ENCODE results near the gene PIEZO2.
"Not testable (repeated sequence)": the region's sequence is repeated elsewhere in the genome, so short reads cannot be mapped to it uniquely, and the experiment has no call there.

The PIEZO2 gene

GRCh38 chr18:10663750-10664149 lies 485.6 kb downstream of the PIEZO2 start:
- no peak for DNase-seq

DNA sequence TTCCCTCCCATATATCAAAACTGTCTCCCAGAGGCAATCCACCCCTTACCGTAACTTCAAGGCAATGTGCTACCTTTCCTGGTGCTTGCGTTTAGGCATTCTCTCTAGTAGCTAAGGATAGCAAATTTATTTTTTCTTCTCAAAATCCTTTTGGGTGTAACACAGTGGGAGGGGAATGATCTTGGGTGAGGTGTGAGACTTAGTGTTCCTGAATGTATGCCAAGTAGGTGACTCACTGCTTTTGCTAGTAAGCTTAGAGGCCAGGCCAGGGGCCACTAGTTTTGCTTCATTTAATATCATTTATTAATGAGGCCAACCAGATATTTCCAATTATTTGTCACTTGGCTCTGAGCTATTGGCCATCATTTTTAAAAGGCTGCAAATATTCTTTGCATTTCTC lies 488.1 kb downstream of the PIEZO2 start:
- DNase-seq, result peak; percentile 45

GRCh38 chr18:10660179-10660884 lies 489.0 kb downstream of the PIEZO2 start:
- peak; percentile 77 for DNase-seq

- no peak for DNase-seq
These were observed 489.8 kb downstream of the PIEZO2 start for GRCh38 chr18:10659594-10659993.

GRCh38 chr18:10659000-10659399 lies 490.4 kb downstream of the PIEZO2 start:
- no peak for DNase-seq

- DNase-seq, result not testable (repeated sequence)
These were observed 505.4 kb downstream of the PIEZO2 start for GRCh38 chr18:10644003-10644402.

DNA sequence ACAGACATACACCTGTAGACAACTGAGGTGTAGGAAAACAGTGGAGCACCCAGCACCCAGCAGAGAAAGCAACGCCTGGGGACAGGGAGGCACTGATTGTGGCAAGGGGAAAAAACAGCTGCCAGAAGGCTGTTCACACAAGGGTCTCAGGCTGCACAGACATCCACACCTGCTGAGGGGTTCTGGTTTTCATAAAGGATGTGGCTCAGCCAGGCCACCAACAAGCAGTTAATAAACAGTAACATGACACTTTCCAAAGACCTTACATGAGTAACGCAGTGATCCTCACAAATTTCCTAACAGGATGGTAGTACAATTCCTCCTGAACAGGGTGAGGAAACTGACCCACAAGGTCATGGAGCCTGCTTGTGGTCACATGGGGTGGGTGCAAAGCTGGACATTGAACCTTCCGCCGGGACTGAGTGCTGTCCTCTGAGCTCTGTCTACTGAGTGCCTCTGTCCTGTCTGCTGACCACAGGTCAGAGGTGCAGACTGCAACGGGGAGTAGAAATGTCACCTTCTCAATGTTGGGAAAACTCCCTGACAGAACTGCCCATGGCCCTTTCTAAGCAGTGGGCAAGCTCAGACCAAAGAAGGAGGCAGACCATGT lies 506.3 kb downstream of the PIEZO2 start:
- DNase-seq, result not testable (repeated sequence)

GRCh38 chr18:10638539-10638885 lies 510.9 kb downstream of the PIEZO2 start:
- DNase-seq, result not testable (repeated sequence)

- not testable (repeated sequence) for DNase-seq
These were observed 511.4 kb downstream of the PIEZO2 start for GRCh38 chr18:10637858-10638538.

GRCh38 chr18:10629076-10629475 lies 520.3 kb downstream of the PIEZO2 start:
- not testable (repeated sequence) for DNase-seq

DNA sequence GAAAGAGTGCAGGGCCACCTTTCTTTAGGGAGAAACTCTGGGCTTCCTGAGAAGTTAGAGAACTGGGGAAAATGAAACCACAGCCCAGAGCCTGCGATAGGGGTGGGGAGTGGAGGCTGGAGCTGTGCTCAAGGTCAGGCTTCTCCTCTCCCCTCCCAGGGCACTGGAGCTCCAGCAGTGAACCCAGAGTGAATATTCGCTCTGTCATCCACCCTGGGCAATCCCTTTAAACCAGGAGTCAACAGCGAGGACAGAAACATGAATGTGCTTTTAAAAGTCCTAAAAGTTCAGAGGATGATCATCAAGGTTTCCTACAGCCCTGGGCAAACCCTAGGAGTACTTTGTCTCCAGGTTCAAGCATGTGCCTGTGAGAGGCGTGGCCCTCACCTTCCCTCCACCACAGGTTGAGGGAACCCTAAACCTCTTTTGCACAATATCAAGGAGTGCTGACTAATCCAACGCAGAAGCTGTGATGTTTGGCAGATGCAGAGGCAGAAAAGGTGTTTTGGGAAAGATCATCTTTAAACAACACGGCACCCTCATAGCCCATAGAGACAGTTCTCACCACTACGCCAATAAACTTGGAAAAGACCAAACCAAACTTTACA lies 522.7 kb downstream of the PIEZO2 start:
- DNase-seq, result not testable (repeated sequence)

DNA sequence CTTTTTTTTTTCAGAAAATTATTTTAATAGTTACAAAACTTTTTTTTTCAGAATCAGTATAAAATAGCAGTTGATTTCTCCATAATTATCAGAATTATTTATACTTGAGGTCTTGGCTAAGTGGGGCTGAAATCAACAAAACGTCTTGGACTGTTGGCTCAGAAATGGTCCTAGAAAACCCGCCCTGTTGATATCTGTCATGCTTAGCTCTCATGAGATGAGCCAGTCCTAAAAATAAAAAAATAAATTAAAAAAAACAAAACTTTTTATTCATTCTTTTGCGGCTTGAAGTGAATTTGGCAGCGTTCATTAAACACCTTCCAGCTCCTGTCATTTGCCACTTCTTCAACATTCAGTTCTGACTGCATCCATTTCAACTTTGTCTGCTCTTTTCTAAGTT lies 525.8 kb downstream of the PIEZO2 start:
- DNase-seq, result not testable (repeated sequence)

GRCh38 chr18:10622982-10623381 lies 526.4 kb downstream of the PIEZO2 start:
- not testable (repeated sequence) for DNase-seq

DNA sequence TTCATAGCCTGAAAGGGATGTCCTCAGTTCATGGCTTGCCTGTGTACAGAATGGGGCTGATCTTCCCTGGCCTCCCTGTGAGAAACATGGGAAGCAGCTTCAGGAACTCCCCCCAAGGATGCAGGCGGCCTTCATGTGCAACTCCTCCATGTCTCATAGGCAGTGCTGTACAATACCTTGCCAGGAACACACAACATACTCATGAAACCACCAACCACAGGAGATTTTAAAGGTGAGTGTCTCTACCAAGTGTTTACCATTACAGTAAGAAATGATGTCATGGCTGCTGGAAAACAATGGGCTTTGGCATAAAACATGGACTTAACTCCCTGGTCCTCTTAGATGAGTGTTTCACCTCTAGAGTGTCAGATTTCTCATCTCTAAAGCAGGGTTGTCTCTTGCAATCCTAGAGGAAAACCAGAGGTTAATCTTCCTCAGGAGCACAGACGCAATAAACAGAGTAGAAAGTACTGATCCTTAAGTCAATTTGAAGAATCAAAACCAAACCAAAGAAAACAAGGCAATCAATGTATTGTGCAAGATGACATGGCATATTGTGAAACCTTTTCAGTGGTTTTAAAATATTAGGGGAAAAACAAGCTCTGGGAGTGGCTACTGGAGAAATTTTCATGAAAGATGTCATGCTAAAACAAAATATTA lies 528.6 kb downstream of the PIEZO2 start:
- DNase-seq, result peak; percentile 4
